HFF-Myc (cell line): ENCODE measurements around the gene LRIT3.
A peak's percentile ranks its signal among the peaks of the same experiment; 100 is the strongest.

Experiments
- DNase-seq: peaks from one replicate; pipeline ENCODE4 v3.0.0-alpha.2; 2011; ENCODE audit warnings: low read depth; ENCODE audit errors: extremely low read depth
- H3K4me3 ChIP-seq: replicated peaks from 2 replicates; pipeline ENCODE4 v1.5.1; 2011; ENCODE audit warnings: low read depth, mild to moderate bottlenecking, control low read depth, low read length
- CTCF ChIP-seq: IDR thresholded peaks from 2 replicates; pipeline ENCODE4 v1.5.1; 2012; ENCODE audit warnings: mild to moderate bottlenecking, low read depth, low read length, control low read depth; ENCODE audit errors: missing control alignments

The LRIT3 gene

DNA sequence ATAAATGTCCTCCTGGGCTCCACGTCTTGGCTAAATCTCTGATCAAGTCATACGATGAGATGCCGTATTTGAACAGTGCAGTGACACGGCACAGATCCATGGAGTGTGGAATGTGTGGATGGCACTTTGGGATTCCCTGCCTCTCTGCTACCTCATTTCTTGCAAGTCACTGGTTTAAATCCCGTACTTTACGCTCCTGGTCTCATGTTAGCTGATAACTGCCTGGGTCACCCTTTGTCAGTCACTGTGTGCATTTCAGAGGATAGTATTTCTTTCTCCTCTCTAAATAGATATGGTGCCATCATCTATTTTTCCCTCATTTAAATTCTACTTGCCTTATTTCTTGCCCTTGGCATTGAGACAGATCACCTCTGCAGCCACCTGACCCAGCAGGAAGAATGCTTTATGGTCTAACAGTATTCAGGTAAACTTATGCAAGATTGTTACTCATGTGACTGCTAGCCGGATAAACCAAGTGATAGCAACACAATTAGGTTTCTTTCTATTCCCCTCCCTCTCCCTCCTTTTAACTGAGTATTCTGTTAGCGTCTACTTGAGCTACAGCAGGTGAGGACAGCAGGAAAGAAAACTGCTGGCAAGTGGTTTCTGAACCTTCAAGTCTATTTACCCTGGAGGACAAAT is 67.6 kb downstream of the LRIT3 start:
- TF ChIP-seq CTCF, result no peak
- no peak overlapping the region for H3K4me3 ChIP-seq
- DNase-seq, result no peak

DNA sequence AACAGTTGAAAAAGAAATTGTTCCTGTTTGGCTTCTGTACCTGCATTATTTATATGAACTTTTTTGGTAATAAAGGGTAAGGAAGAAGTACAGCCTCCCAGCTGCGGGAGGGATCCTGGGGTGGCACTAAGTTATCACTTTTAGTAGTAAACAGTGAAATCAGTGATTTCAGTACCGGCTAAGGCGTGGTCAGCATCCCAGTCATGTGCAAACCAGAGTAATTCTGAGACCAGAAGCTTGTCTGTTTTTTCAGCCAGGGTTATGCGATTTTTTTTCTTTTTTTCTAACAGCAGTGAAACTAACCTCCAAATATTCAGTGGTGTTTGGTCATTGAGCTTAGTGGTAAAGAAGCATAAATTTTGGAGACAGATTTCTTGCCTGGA is 68.1 kb downstream of the LRIT3 start:
- no peak for TF ChIP-seq CTCF
- no peak overlapping the region for H3K4me3 ChIP-seq
- no peak for DNase-seq

DNA sequence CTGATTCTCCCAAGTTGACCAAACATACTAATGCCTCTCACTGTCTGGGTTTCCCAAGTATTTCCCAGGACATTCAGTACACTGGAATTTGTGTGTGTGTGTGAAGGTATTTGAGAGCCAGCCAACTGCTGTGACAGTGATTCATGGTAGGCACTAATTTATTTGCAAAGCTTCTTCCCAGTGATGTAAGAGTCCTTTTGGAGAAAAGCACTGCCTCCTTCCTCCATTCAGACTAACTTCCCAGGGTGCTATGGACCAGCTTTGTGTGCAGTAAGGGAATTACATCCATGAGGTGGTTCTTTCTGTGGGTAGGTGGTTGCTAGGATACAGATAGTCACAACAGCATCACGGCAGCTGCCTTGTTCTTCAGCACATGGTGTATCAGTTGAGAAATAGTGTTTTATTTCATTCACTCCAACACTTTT is 73.5 kb downstream of the LRIT3 start:
- no peak overlapping the region for H3K4me3 ChIP-seq
- peak; percentile 44 for DNase-seq
- no peak for TF ChIP-seq CTCF
